CD14-positive monocyte (primary cell): ENCODE results near the gene EP400. TPM values are rescaled to one million over a fixed set of nuclear protein-coding genes. Genes with fewer than 3 reads are reported as not detected.

Experiments used
- DNase-seq, 3 donors: peaks; one replicate each; pipeline ENCODE4 v3.0.0-alpha.2; 2011 to 2022
- H2AFZ ChIP-seq: 2 replicates; pipeline ENCODE4 v1.6.0; 2012; ENCODE audit warnings: mild to moderate bottlenecking, low read depth, low read length, inconsistent platforms; ENCODE audit not compliant: insufficient read depth, poor library complexity, severe bottlenecking
- H3K27ac ChIP-seq, 2 donors: 1 replicate in 1 of 2; 2 replicates in 1 of 2; pipeline ENCODE4 v1.5.1; 2012 to 2013; ENCODE audit warnings: low read length in 2 of 2, control low read depth in 1 of 2, inconsistent platforms in 1 of 2, low read depth in 1 of 2, mild to moderate bottlenecking in 1 of 2
- H3K27me3 ChIP-seq, 2 donors: one replicate each; pipeline versions ENCODE4 v1.6.0 to v1.6.1; 2011 to 2013; ENCODE audit warnings: low read length in 2 of 2; ENCODE audit not compliant: control insufficient read depth in 2 of 2, insufficient read depth in 2 of 2
- H3K36me3 ChIP-seq, 2 donors: replicated peaks in 1 of 2; 1 replicate in 1 of 2; 2 replicates in 1 of 2; pipeline versions ENCODE4 v1.5.1 to v1.6.1; 2012 to 2013; ENCODE audit warnings: low read length in 2 of 2, control low read depth in 1 of 2, inconsistent platforms in 1 of 2, mild to moderate bottlenecking in 1 of 2; ENCODE audit not compliant: insufficient read depth in 2 of 2, control insufficient read depth in 1 of 2
- H3K4me1 ChIP-seq, 2 donors: 1 replicate in 1 of 2; 2 replicates in 1 of 2; pipeline versions ENCODE4 v1.5.1 to v1.6.1; 2012 to 2013; ENCODE audit warnings: low read length in 2 of 2, control low read depth in 1 of 2, inconsistent platforms in 1 of 2, mild to moderate bottlenecking in 1 of 2, moderate library complexity in 1 of 2; ENCODE audit not compliant: insufficient read depth in 2 of 2, control insufficient read depth in 1 of 2
- H3K4me2 ChIP-seq: replicated peaks from 2 replicates; pipeline ENCODE3; 2012; ENCODE audit warnings: low read length, moderate library complexity, mild to moderate bottlenecking; ENCODE audit not compliant: poor library complexity, severe bottlenecking; ENCODE audit errors: extremely low read depth
- H3K4me3 ChIP-seq, 3 experiments: fragments of 200-600 bp in 1 of 3; sonication (generic) in 1 of 3; replicated peaks in 1 of 3; 1 replicate in 2 of 3; 2 replicates in 1 of 3; pipeline ENCODE4 v1.5.1; 2011 to 2013; ENCODE audit warnings: low read length in 3 of 3, mild to moderate bottlenecking in 3 of 3, control low read depth in 2 of 3, low read depth in 2 of 3, inconsistent platforms in 1 of 3, moderate library complexity in 1 of 3
- H3K79me2 ChIP-seq: 2 replicates; pipeline ENCODE4 v1.6.0; 2012; ENCODE audit warnings: mild to moderate bottlenecking, control low read depth, inconsistent platforms, low read length, moderate library complexity; ENCODE audit not compliant: insufficient read depth
- H3K9ac ChIP-seq: 2 replicates; pipeline ENCODE4 v1.6.0; 2017; ENCODE audit warnings: low read length, mild to moderate bottlenecking; ENCODE audit not compliant: insufficient read depth, poor library complexity, severe bottlenecking
- H3K9me3 ChIP-seq, 2 donors: replicated peaks in 1 of 2; 1 replicate in 1 of 2; 2 replicates in 1 of 2; pipeline versions ENCODE4 v1.5.1 to v1.6.1; 2012 to 2013; ENCODE audit warnings: low read length in 2 of 2, control low read depth in 1 of 2; ENCODE audit not compliant: control insufficient read depth in 1 of 2, insufficient read depth in 1 of 2
- H4K20me1 ChIP-seq: 2 replicates; pipeline ENCODE4 v1.6.0; 2012; ENCODE audit warnings: mild to moderate bottlenecking, low read length, control low read depth, moderate library complexity; ENCODE audit not compliant: insufficient read depth
- H3K27ac Mint-ChIP-seq, 7 donors: one replicate each; pipeline ENCODE4 v1.8.0; 2020; ENCODE audit warnings: mild to moderate bottlenecking in 7 of 7, mixed read lengths in 7 of 7, moderate library complexity in 6 of 7, inconsistent platforms in 2 of 7
- H3K27me3 Mint-ChIP-seq, 3 donors: one replicate each; pipeline ENCODE4 v1.8.0; 2021 to 2022; ENCODE audit warnings: low read depth in 3 of 3, mild to moderate bottlenecking in 3 of 3, mixed read lengths in 3 of 3, moderate library complexity in 3 of 3, inconsistent platforms in 1 of 3
- H3K36me3 Mint-ChIP-seq, 2 donors: one replicate each; pipeline ENCODE4 v1.8.0; 2020; ENCODE audit warnings: mixed read lengths in 2 of 2, inconsistent platforms in 1 of 2, mild to moderate bottlenecking in 1 of 2
- H3K4me1 Mint-ChIP-seq: one replicate; pipeline ENCODE4 v1.8.0; 2020; ENCODE audit warnings: mild to moderate bottlenecking, mixed read lengths
- H3K4me3 Mint-ChIP-seq, 2 donors: one replicate each; pipeline ENCODE4 v1.8.0; 2020; ENCODE audit warnings: mild to moderate bottlenecking in 2 of 2, mixed read lengths in 2 of 2, moderate library complexity in 1 of 2
- H3K9me3 Mint-ChIP-seq, 7 donors: one replicate each; pipeline ENCODE4 v1.8.0; 2020 to 2022; ENCODE audit warnings: mixed read lengths in 7 of 7, mild to moderate bottlenecking in 6 of 7, moderate library complexity in 6 of 7, inconsistent platforms in 2 of 7
- WGBS: methylation state at CpG from one replicate; pipeline ENCODE4 v1.1.5; 2013; ENCODE audit warnings: missing lambda C conversion rate; ENCODE audit not compliant: insufficient coverage; 5-methylcytosine and 5-hydroxymethylcytosine counted together
- intact Hi-C, 2 donors: fragments of 100-400 bp; cut with micrococcal nuclease; formaldehyde crosslinking; loops; one replicate each; pipeline versions ENCODE4 v1.15.0 to v1.15.1; 2023
- polyA plus RNA-seq, 3 donors: library from polyadenylated mRNA; depleted of rRNA in 1 of 3; unstranded in 2 of 3; stranded (reverse) in 1 of 3; fragments of 300-500 nt in 2 of 3; fragments of >200 nt in 1 of 3; fragmentation: Illumina TruSeq in 2 of 3; gene quantifications; 1 replicate in 2 of 3; 2 replicates in 1 of 3; pipeline ENCODE4 v1.2.3, GENCODE V29; 2012 to 2021
- TF ChIP-seq, protein P1 (sequence below): fragments of 200-600 bp; IDR thresholded peaks from one replicate; pipeline ENCODE4 v1.8.0; 2022; ENCODE audit warnings: antibody characterized with exemption, mild to moderate bottlenecking

EP400 gene
- polyA plus RNA-seq, 3 donors: 0.65 to 12.1 (median 0.81) TPM

DNA sequence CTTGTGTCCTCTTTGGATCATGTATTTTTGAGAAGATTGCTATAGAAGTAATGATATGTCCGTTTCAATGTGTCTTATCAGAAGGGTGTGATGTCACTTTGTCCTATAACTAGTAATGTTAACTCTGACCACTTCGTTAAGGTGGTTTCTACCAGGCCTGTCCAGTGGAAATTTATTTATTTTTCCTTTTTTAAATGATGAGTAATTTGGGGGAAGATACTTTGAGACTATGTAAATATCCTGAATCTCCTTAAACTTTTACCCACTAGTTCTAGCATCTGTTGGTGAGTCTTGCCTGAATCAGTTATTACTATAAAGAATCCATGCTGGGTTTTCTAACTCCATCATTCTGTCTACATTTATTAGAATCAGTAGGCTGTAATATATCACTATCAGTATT, 15.3 kb downstream of the EP400 start:
- Histone ChIP-seq H3K4me3 (no peak overlapping the region), H4K20me1 (peaks cover 72% of the 10 kb centered on the region), H3K4me2 (no peak overlapping the region), H2AFZ (no peak overlapping the region), H3K27me3 (no peaks in the 10 kb centered on the region), H3K9ac (no peak overlapping the region), H3K4me1 (no peaks in the 10 kb centered on the region), H3K79me2 (peaks cover 83% of the 10 kb centered on the region), H3K27ac (no peak overlapping the region), H3K9me3 (no peaks in the 10 kb centered on the region), H3K36me3 (peaks cover 21 to 53% of the 10 kb centered on the region in 2 donors)
- no peaks in the 10 kb centered on the region for H3K27me3 Mint-ChIP-seq
- H3K4me1 Mint-ChIP-seq: peaks cover 16% of the 10 kb centered on the region
- H3K9me3 Mint-ChIP-seq: no peaks in the 10 kb centered on the region
- no CpG with 5 or more reads among the region's 2 CpGs for WGBS
- H3K36me3 Mint-ChIP-seq: peaks cover 41 to 50% of the 10 kb centered on the region in 2 donors
- TF ChIP-seq, protein P1, sequence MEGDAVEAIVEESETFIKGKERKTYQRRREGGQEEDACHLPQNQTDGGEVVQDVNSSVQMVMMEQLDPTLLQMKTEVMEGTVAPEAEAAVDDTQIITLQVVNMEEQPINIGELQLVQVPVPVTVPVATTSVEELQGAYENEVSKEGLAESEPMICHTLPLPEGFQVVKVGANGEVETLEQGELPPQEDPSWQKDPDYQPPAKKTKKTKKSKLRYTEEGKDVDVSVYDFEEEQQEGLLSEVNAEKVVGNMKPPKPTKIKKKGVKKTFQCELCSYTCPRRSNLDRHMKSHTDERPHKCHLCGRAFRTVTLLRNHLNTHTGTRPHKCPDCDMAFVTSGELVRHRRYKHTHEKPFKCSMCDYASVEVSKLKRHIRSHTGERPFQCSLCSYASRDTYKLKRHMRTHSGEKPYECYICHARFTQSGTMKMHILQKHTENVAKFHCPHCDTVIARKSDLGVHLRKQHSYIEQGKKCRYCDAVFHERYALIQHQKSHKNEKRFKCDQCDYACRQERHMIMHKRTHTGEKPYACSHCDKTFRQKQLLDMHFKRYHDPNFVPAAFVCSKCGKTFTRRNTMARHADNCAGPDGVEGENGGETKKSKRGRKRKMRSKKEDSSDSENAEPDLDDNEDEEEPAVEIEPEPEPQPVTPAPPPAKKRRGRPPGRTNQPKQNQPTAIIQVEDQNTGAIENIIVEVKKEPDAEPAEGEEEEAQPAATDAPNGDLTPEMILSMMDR: no peak
- no peak overlapping the region for H3K4me3 Mint-ChIP-seq
- peak overlapping the region in 1 of 7 donors; percentile 23 for H3K27ac Mint-ChIP-seq
- intact Hi-C loops: no loop called here
- DNase-seq: no peak

DNA sequence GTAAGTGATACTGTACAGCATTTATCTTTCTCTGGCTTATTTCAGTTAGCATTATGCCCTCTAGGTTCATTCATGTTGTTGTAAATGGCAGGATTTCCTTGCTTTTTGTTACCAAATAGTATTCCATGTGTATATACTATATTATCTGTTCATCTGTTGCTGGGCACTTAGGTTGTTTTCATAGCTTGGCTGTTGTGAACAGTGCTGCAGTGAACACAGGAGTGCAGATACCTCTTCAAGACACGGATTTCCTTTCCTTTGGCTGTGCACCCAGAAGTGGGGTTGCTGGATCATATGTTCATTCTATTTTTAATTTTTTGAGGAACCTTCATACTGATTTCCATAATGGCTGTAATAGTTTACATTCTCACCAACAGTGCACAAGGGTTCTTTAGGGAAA, 21.5 kb downstream of the EP400 start:
- Histone ChIP-seq H2AFZ (no peak overlapping the region), H3K4me3 (no peak overlapping the region), H3K4me1 (peaks cover 4 to 6% of the 10 kb centered on the region in 2 donors), H3K9ac (no peak overlapping the region), H3K27ac (peak overlapping the region in 1 of 2 donors; percentile 58), H3K4me2 (no peak overlapping the region), H3K27me3 (no peaks in the 10 kb centered on the region), H3K9me3 (no peaks in the 10 kb centered on the region), H3K79me2 (peaks cover 96% of the 10 kb centered on the region), H3K36me3 (peaks cover under 1 to 14% of the 10 kb centered on the region in 2 donors), H4K20me1 (peaks cover 64% of the 10 kb centered on the region)
- intact Hi-C loops: no loop called here
- no peak overlapping the region for H3K4me3 Mint-ChIP-seq
- no peaks in the 10 kb centered on the region for H3K27me3 Mint-ChIP-seq
- H3K36me3 Mint-ChIP-seq: peaks cover 7 to 23% of the 10 kb centered on the region in 2 donors
- H3K9me3 Mint-ChIP-seq: no peaks in the 10 kb centered on the region
- DNase-seq: no peak
- TF ChIP-seq, protein P1: no peak
- peak overlapping the region in 5 of 7 donors; percentile 12 to 52 (median 30) for H3K27ac Mint-ChIP-seq
- no CpG with 5 or more reads among the region's 1 CpG for WGBS
- peaks cover 23% of the 10 kb centered on the region for H3K4me1 Mint-ChIP-seq
